ENCODE data around the gene FAM20C. TPM values are rescaled to one million over a fixed set of nuclear protein-coding genes. Genes with fewer than 3 reads are reported as not detected.

Gene FAM20C
- total RNA-seq, 1 experiment from 2014 or later: 34.0 TPM

GRCh38 chr7:272631-273030, 80.3 kb downstream of the FAM20C start:
- Histone ChIP-seq H3K27me3 (replicated peaks; ENCODE audit: control insufficient read depth, insufficient read depth, low read length) (no peaks in the 10 kb centered on the region), H3K36me3 (ENCODE audit: control insufficient read depth, insufficient read depth, low read length) (no peaks in the 10 kb centered on the region), H3K9me3 (peaks cover 22% of the 10 kb centered on the region), H3K4me3 (ENCODE audit: low read depth, low read length) (no peak overlapping the region), H3K4me1 (no peaks in the 10 kb centered on the region)
- H3K27me3 Mint-ChIP-seq (ENCODE audit: insufficient read depth, unreplicated experiment): no peaks in the 10 kb centered on the region
- H3K9me3 Mint-ChIP-seq (ENCODE audit: unreplicated experiment): peaks cover 35% of the 10 kb centered on the region
- no peaks in the 10 kb centered on the region for H3K36me3 Mint-ChIP-seq (ENCODE audit: insufficient read depth, unreplicated experiment)
- ChIA-PET CTCF (no interaction called here), POLR2A (no interaction called here)
- no TSS peak for BruUV-seq (replicated peaks)
- no peak for TF ChIP-seq CTCF (IDR thresholded peaks at IDR 0.05; ENCODE audit: insufficient read depth in 1 of 2, low read depth in 1 of 2, low read length in 1 of 2, severe bottlenecking in 1 of 2, unreplicated experiment in 1 of 2)
- H3K4me3 Mint-ChIP-seq (ENCODE audit: unreplicated experiment): no peak overlapping the region
- no peak overlapping the region for H3K27ac Mint-ChIP-seq (ENCODE audit: unreplicated experiment)
- DNase-seq: no peak
- intact Hi-C loops (cut with micrococcal nuclease; ENCODE audit: unreplicated experiment): no loop called here
- no peaks in the 10 kb centered on the region for H3K4me1 Mint-ChIP-seq (ENCODE audit: low read depth, unreplicated experiment)

GRCh38 chr7:273327-273726, 81.0 kb downstream of the FAM20C start:
- Mint-ChIP-seq H3K9me3 (ENCODE audit: unreplicated experiment) (peaks cover 36% of the 10 kb centered on the region), H3K36me3 (ENCODE audit: insufficient read depth, unreplicated experiment) (no peaks in the 10 kb centered on the region), H3K4me3 (ENCODE audit: unreplicated experiment) (no peak overlapping the region), H3K27me3 (ENCODE audit: insufficient read depth, unreplicated experiment) (no peaks in the 10 kb centered on the region), H3K27ac (ENCODE audit: unreplicated experiment) (no peak overlapping the region), H3K4me1 (ENCODE audit: low read depth, unreplicated experiment) (no peaks in the 10 kb centered on the region)
- Histone ChIP-seq H3K4me1 (no peaks in the 10 kb centered on the region), H3K9me3 (peaks cover 22% of the 10 kb centered on the region), H3K27me3 (replicated peaks; ENCODE audit: control insufficient read depth, insufficient read depth, low read length) (no peaks in the 10 kb centered on the region), H3K36me3 (ENCODE audit: control insufficient read depth, insufficient read depth, low read length) (no peaks in the 10 kb centered on the region), H3K4me3 (ENCODE audit: low read depth, low read length) (no peak overlapping the region)
- DNase-seq: no peak
- TF ChIP-seq CTCF (IDR thresholded peaks at IDR 0.05; ENCODE audit: insufficient read depth in 1 of 2, low read depth in 1 of 2, low read length in 1 of 2, severe bottlenecking in 1 of 2, unreplicated experiment in 1 of 2): no peak
- ChIA-PET CTCF (interaction anchor here (0.7 kb wide), 1 partner anchor 629 kb away, joined by 4 read pairs; no protein-coding TSS in a partner anchor), POLR2A (no interaction called here)
- intact Hi-C loops (cut with micrococcal nuclease; ENCODE audit: unreplicated experiment): no loop called here
- BruUV-seq (replicated peaks): no TSS peak

- Histone ChIP-seq H3K27me3 (replicated peaks; ENCODE audit: control insufficient read depth, insufficient read depth, low read length) (no peaks in the 10 kb centered on the region), H3K4me3 (ENCODE audit: low read depth, low read length) (no peak overlapping the region), H3K4me1 (no peaks in the 10 kb centered on the region), H3K36me3 (ENCODE audit: control insufficient read depth, insufficient read depth, low read length) (no peaks in the 10 kb centered on the region), H3K9me3 (peaks cover 22% of the 10 kb centered on the region)
- BruUV-seq (replicated peaks): no TSS peak
- ChIA-PET POLR2A (no interaction called here), CTCF (interaction anchor here (0.7 kb wide), 1 partner anchor 628 kb away, joined by 4 read pairs; no protein-coding TSS in a partner anchor)
- no peaks in the 10 kb centered on the region for H3K27me3 Mint-ChIP-seq (ENCODE audit: insufficient read depth, unreplicated experiment)
- H3K4me3 Mint-ChIP-seq (ENCODE audit: unreplicated experiment): no peak overlapping the region
- intact Hi-C loops (cut with micrococcal nuclease; ENCODE audit: unreplicated experiment): no loop called here
- H3K9me3 Mint-ChIP-seq (ENCODE audit: unreplicated experiment): peaks cover 36% of the 10 kb centered on the region
- no peak overlapping the region for H3K27ac Mint-ChIP-seq (ENCODE audit: unreplicated experiment)
- no peaks in the 10 kb centered on the region for H3K36me3 Mint-ChIP-seq (ENCODE audit: insufficient read depth, unreplicated experiment)
- no peaks in the 10 kb centered on the region for H3K4me1 Mint-ChIP-seq (ENCODE audit: low read depth, unreplicated experiment)
- DNase-seq: no peak
- TF ChIP-seq CTCF (IDR thresholded peaks at IDR 0.05; ENCODE audit: insufficient read depth in 1 of 2, low read depth in 1 of 2, low read length in 1 of 2, severe bottlenecking in 1 of 2, unreplicated experiment in 1 of 2): no peak
Measured at GRCh38 chr7:274266-274665, 81.9 kb downstream of the FAM20C start.

All from Caco-2 (cell line).